Suprapubic skin (tissue), 4 donors: ENCODE results near the gene CEL. TPM values are rescaled to one million over a fixed set of nuclear protein-coding genes. Genes with fewer than 3 reads are reported as not detected.

ENCODE experiments used
- DNase-seq, 2 donors: peaks; one replicate each; pipeline ENCODE4 v3.0.0-alpha.2; 2019; ENCODE audit warnings: low spot score in 2 of 2
- H3K27ac ChIP-seq: fragments of 200-600 bp; sonication (generic); one replicate; pipeline ENCODE4 v1.5.1; 2019
- H3K27me3 ChIP-seq: fragments of 200-600 bp; sonication (generic); one replicate; pipeline ENCODE4 v1.5.1; 2019
- H3K36me3 ChIP-seq: fragments of 200-600 bp; sonication (generic); one replicate; pipeline ENCODE4 v1.5.1; 2019
- H3K4me1 ChIP-seq: fragments of 200-600 bp; sonication (generic); one replicate; pipeline ENCODE4 v1.5.1; 2019
- H3K4me3 ChIP-seq: fragments of 200-600 bp; sonication (generic); one replicate; pipeline ENCODE4 v1.5.1; 2019; ENCODE audit warnings: mild to moderate bottlenecking
- H3K9me3 ChIP-seq: fragments of 200-600 bp; sonication (generic); one replicate; pipeline ENCODE4 v1.5.1; 2019
- EP300 ChIP-seq: sonication (generic); formaldehyde crosslinking; IDR thresholded peaks from one replicate; pipeline ENCODE4 v1.6.1; 2017; ENCODE audit warnings: antibody characterized with exemption
- POLR2A ChIP-seq, 2 donors: fragments of 450-650 bp; IDR thresholded peaks; one replicate each; pipeline ENCODE4 v1.6.1; 2017; ENCODE audit warnings: antibody characterized with exemption in 2 of 2, mild to moderate bottlenecking in 2 of 2, moderate library complexity in 2 of 2
- POLR2AphosphoS5 ChIP-seq, 3 donors: sonication (generic); formaldehyde crosslinking; IDR thresholded peaks; one replicate each; pipeline ENCODE4 v1.6.1; 2017; ENCODE audit warnings: antibody characterized with exemption in 3 of 3
- WGBS: methylation state at CpG from one replicate; pipeline ENCODE4 v1.1.5; 2018; 5-methylcytosine and 5-hydroxymethylcytosine counted together
- total RNA-seq, 4 donors: library from RNA; depleted of rRNA; stranded (reverse); fragments of >200 nt; gene quantifications; one replicate each; pipeline ENCODE4 v1.1.0, GENCODE V29; 2016
- TF ChIP-seq, protein P1 (sequence below), 2 donors: fragments of 200-600 bp in 1 of 2; fragments of 450-650 bp in 1 of 2; sonication (generic) in 1 of 2; IDR thresholded peaks; one replicate each; pipeline ENCODE4 v1.5.1; 2016 to 2019; ENCODE audit warnings: antibody characterized with exemption in 2 of 2, mild to moderate bottlenecking in 1 of 2, moderate library complexity in 1 of 2

Gene CEL
- total RNA-seq, 4 donors from 2014 or later, result 5.2 to 10.7 (median 5.9) TPM

GRCh38 chr9:133108794-133109641, 47.2 kb downstream of the CEL start:
- H3K36me3 ChIP-seq, result peaks cover 81% of the 10 kb centered on the region
- peaks cover 26% of the 10 kb centered on the region for H3K4me1 ChIP-seq
- H3K9me3 ChIP-seq, result no peaks in the 10 kb centered on the region
- no peak overlapping the region for H3K27ac ChIP-seq
- TF ChIP-seq POLR2AphosphoS5 (IDR thresholded peaks at IDR 0.05), result no peak
- TF ChIP-seq EP300, result no peak
- TF ChIP-seq, protein P1, sequence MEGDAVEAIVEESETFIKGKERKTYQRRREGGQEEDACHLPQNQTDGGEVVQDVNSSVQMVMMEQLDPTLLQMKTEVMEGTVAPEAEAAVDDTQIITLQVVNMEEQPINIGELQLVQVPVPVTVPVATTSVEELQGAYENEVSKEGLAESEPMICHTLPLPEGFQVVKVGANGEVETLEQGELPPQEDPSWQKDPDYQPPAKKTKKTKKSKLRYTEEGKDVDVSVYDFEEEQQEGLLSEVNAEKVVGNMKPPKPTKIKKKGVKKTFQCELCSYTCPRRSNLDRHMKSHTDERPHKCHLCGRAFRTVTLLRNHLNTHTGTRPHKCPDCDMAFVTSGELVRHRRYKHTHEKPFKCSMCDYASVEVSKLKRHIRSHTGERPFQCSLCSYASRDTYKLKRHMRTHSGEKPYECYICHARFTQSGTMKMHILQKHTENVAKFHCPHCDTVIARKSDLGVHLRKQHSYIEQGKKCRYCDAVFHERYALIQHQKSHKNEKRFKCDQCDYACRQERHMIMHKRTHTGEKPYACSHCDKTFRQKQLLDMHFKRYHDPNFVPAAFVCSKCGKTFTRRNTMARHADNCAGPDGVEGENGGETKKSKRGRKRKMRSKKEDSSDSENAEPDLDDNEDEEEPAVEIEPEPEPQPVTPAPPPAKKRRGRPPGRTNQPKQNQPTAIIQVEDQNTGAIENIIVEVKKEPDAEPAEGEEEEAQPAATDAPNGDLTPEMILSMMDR (IDR thresholded peaks at IDR 0.05), result no peak
- TF ChIP-seq POLR2A (IDR thresholded peaks at IDR 0.05), result no peak
- peak in 1 of 2 donors; percentile 62 for DNase-seq
- 86% methylated on average over 13 of the region's 19 CpGs for WGBS
- no peak overlapping the region for H3K4me3 ChIP-seq
- no peaks in the 10 kb centered on the region for H3K27me3 ChIP-seq

DNA sequence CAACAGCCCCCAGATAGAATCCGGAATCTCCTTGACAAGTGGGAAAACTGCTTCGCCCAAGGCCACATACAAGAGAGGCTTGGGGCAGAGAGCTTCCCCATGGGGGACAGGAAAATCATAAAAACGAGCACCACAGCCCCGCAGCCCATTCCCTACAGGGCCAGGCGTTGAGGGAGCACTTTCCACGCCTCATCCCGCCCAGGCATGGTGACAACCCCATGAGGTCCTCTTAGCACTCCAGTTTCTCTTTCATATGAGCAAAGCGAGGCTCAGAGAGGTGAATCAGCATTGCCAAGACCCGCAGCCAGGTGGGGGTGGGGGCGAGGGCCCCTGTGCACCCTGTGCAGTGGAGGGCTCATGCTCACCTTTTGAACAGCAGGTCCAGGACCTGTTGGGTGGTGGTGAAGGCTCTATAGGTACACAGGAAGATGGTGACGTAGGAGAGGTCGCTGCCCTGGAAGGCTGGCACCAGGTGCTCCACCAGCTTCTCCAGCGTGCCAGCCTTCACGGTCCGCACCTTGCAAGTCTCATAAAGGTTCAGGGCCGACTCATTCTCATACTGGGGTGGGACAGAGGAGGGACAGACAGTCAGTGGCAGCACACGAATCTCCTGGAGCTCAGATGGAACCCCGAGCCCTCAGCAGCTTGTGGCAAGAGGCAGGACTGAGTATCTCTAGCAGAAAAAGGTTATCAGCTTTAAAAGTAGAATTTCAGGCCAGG, 48.3 kb downstream of the CEL start:
- H3K4me3 ChIP-seq, result no peak overlapping the region
- H3K4me1 ChIP-seq, result peaks cover 34% of the 10 kb centered on the region
- H3K27me3 ChIP-seq, result no peaks in the 10 kb centered on the region
- H3K9me3 ChIP-seq, result no peaks in the 10 kb centered on the region
- DNase-seq, result peak in 1 of 2 donors; percentile 58
- no peak overlapping the region for H3K27ac ChIP-seq
- H3K36me3 ChIP-seq, result peaks cover 70% of the 10 kb centered on the region
- 96% methylated on average over 15 of the region's 18 CpGs for WGBS
- TF ChIP-seq, protein P1 (IDR thresholded peaks at IDR 0.05), result no peak
- TF ChIP-seq POLR2A (IDR thresholded peaks at IDR 0.05) (no peak), EP300 (no peak), POLR2AphosphoS5 (IDR thresholded peaks at IDR 0.05) (no peak)

DNA sequence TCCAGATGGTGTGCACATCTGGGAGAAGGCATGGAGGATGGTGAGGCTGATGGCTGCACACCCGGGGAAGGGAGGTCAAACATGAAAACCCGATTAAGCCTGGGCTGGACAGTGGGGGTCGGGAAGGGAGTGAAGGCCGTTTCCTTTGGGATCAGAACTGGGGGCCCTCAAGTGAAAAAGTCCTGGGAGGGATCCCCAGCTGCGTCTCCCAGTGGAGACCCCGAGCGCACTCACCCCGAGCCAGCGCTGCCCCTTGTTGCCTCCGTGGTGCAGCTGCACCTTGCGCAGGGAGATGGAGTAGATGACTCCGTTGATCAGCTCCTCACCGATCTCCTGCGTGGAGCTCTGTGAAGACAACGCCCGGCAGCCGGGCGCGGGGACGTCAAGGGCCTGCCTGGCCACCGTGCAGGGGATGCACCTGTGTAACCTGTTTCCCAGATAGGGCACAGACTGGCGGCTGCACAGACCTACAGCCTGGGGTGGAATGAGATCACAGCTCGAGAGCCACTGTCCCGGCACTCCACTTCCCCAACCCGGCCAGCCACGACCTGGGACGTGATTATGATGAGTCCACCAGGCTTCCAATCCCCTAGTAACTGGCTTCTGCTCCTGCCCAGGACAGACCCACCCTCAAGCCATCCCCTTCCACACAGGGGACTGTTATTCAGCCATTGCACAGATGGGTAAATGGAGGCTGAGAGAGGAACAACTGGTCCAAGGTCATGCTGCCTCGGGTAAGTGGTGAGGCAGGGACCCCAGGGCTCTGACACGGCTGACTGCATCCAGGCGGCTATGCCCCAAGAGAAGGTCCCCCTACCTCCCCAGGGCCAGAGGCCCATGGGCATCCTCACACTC, 50.3 kb downstream of the CEL start:
- peaks cover 51% of the 10 kb centered on the region for H3K36me3 ChIP-seq
- no peaks in the 10 kb centered on the region for H3K27me3 ChIP-seq
- TF ChIP-seq POLR2AphosphoS5 (IDR thresholded peaks at IDR 0.05) (no peak), EP300 (no peak)
- DNase-seq, result peak in 1 of 2 donors; percentile 65
- WGBS, result 80% methylated on average over 9 of the region's 30 CpGs
- peak overlapping the region; percentile 65 for H3K27ac ChIP-seq
- H3K4me1 ChIP-seq, result peaks cover 53% of the 10 kb centered on the region
- H3K9me3 ChIP-seq, result no peaks in the 10 kb centered on the region
- H3K4me3 ChIP-seq, result no peak overlapping the region

DNA sequence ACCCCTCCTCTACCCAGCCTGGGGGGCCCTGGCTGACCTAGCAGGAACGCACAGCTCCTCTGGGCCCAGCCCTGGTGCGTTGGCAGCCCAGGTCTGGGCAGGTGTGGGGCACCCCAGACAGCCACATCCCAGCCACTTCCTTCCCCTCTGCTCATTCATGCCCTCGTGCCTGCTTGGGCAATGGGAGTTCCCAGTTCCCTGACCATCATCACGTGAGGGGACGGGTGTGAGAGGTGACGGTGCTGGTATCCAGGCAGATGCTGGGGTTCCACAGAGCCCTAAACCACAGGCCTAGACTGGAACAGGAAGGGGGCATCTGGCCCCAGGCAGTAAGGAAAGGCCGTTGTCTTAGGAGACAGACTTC, 50.9 kb downstream of the CEL start:
- peak overlapping the region; percentile 65 for H3K27ac ChIP-seq
- TF ChIP-seq, protein P1 (IDR thresholded peaks at IDR 0.05), result no peak
- TF ChIP-seq POLR2A (IDR thresholded peaks at IDR 0.05) (no peak), EP300 (no peak), POLR2AphosphoS5 (IDR thresholded peaks at IDR 0.05) (peak in 1 of 3 donors; percentile 22)
- peaks cover 45% of the 10 kb centered on the region for H3K36me3 ChIP-seq
- DNase-seq, result peak in 1 of 2 donors; percentile 85
- H3K27me3 ChIP-seq, result no peaks in the 10 kb centered on the region
- H3K9me3 ChIP-seq, result no peaks in the 10 kb centered on the region
- no peak overlapping the region for H3K4me3 ChIP-seq
- peaks cover 59% of the 10 kb centered on the region for H3K4me1 ChIP-seq
- WGBS, result 67% methylated on average over 1 of the region's 7 CpGs

DNA sequence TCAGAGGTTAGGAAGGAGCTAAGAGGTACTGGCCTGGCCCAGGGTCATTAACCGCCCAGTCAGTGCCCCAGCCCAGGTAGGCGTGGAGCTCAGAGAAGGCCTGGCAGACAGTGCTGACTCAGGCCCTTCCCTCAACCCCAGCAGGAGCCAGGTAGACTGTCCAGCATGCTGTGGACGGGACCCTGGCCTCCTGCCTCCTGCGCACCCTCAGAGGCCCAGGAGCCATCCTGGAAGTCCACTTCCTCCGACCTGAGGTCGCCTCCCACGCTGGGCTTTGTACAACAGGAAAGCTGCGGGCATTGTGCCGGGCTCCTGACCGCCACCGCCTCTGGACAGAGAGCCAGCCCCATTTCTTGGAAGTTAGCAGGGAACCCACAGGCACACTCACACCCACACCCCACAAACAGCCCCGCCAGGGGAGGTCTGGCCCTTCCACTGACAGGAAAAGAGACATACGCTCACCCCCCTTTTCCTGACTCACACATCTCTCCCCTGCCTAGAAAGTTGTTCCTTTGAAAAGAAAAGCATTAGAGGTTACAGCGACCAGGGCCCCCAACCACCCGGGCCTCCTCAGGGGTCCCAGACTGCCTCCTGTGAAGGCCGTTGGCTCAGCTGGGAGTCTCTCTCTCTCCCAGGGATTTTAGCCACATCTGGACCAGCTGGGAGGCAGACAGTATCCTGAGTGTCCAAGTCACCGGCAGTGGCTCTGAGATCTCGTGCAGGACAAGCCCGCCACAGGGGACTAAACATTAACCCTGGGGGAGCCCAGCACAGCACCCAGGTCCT, 51.6 kb downstream of the CEL start:
- TF ChIP-seq POLR2A (IDR thresholded peaks at IDR 0.05), result no peak
- no peaks in the 10 kb centered on the region for H3K9me3 ChIP-seq
- peak overlapping the region; percentile 65 for H3K27ac ChIP-seq
- H3K4me1 ChIP-seq, result peaks cover 66% of the 10 kb centered on the region
- DNase-seq, result peak in 1 of 2 donors; percentile 84
- no peaks in the 10 kb centered on the region for H3K27me3 ChIP-seq
- H3K4me3 ChIP-seq, result peak overlapping the region; percentile 15
- WGBS, result 47% methylated on average over 13 of the region's 19 CpGs
- peaks cover 38% of the 10 kb centered on the region for H3K36me3 ChIP-seq
